Measurements from ENCODE around the gene AP1S3.
"Not testable (repeated sequence)": the region's sequence is repeated elsewhere in the genome, so short reads cannot be mapped to it uniquely, and the experiment has no call there.

AP1S3 gene

DNA sequence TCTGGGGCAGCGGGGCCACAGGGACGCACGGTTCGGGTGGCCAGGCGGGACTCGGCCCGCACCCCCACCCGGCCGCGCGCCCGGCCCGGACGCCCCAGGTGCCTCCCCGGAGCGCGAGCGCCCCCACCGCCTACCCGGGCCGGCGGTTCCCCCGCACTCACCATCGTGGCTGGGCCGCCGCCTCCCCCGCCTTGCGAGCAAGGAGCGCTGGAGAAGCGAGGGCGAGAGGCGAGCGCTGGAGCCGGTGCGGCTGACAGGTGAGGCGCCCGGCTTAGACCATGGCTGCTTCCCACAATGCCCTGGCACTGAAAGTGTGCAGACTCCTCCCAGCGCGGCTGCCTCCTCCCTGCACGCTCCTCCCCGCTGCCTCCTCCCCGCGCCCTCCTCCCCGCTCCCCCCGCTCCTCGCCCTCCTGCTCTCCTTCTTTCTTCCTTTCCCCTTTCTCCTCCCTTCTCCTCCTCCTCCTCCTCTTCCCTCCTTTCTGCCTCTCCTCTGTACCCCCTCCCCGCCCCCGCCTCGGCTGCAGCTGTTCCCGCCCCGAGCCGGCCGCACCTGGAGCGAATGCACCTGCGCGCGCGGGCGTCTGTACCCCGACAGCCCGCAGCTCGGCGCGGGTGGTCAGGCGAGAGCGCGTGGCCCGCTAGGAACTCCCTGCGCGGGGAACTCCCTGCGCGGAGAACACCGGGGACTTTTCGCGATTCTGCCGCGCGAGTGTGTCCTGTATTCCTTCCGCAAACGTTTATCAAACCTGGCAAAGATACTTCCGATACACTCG, at the start of gene AP1S3:
TSS of gene AP1S3 (minus strand) at position 296 of the 775 bp plus-strand sequence. CDS start at position 164, 132 bp downstream.
- Mint-ChIP-seq H3K4me1 (peaks cover 13% of the 10 kb centered on the region), H3K27me3 (peaks cover 12% of the 10 kb centered on the region), H3K4me3 (peak within 1 kb of the TSS; percentile 91 to 92), H3K27ac (peak within 1 kb of the TSS; percentile 54 to 88), H3K9me3 (no peaks in the 10 kb centered on the region)
- peak; percentile 66 to 71 for DNase-seq
- ATAC-seq = peak; percentile 93

DNA sequence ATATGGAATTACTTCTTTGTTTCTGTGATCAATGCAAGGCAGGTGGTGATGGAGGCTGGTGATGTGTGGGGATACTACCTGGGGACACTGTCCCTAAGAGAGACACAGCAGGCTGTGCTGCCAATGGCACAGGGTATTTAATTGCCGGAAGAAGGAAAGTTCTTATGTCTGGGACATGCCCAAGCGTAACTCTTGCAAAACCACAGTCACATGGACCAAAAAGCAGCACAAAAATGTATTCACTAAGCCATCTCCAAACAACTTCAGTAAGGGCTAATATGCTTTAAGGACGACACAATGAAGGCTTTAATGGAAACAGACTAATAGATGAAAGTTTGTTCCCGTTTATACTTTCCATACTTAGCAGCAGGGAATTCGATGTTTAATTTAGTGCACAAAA, 49.7 kb upstream of the AP1S3 start:
- ATAC-seq (no peak), DNase-seq (no peak)
- H3K4me3 Mint-ChIP-seq = no peak overlapping the region
- peaks cover 0 to 7% of the 10 kb centered on the region in 2 donors for H3K9me3 Mint-ChIP-seq
- H3K27me3 Mint-ChIP-seq = no peaks in the 10 kb centered on the region
- peak overlapping the region in 1 of 2 donors; percentile 2 for H3K27ac Mint-ChIP-seq
- no peaks in the 10 kb centered on the region for H3K4me1 Mint-ChIP-seq

DNA sequence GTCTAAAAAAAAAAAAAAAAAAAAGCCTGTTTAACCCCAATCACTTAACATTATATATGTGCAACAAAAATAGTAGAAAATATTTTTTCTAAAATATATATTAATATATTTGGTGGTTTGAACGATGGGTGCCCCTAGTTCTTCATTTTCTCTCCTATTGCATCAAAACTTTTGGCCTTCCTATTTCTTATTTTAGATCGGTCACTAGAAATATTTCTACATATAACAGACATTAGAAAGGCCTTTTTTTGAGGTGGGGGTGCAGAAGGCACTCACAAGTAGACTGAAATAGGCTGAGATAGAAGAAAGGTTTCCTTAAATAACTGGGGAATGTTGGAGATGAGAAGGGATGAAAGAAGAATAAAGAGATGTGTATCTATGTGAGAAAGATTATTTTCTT, 49.3 kb upstream of the AP1S3 start:
- Mint-ChIP-seq H3K27me3 (no peaks in the 10 kb centered on the region), H3K4me3 (no peak overlapping the region), H3K4me1 (no peaks in the 10 kb centered on the region), H3K9me3 (peaks cover 0 to 7% of the 10 kb centered on the region in 2 donors), H3K27ac (peak overlapping the region in 1 of 2 donors; percentile 2)
- DNase-seq = no peak
- ATAC-seq = no peak

DNA sequence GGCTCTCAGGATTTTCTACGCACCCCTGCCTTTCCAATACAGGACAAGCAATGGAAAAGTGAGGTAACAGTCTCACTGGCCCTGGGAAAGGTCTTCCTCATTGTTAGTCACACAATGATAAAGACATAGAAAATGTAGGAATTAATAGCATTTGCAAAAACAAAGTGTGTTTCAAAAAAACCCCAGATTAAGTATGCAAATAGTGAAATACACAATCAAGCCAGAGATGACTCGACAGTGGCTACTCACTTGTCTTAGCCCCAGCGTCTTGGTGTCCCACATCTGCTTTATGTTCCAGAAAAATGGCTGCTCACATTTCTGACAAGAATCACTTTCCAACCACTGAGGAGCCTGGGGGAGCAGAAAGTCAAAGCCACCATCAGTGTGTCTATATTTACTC, 47.0 kb upstream of the AP1S3 start:
- no peak overlapping the region for H3K27ac Mint-ChIP-seq
- H3K4me1 Mint-ChIP-seq = no peaks in the 10 kb centered on the region

DNA sequence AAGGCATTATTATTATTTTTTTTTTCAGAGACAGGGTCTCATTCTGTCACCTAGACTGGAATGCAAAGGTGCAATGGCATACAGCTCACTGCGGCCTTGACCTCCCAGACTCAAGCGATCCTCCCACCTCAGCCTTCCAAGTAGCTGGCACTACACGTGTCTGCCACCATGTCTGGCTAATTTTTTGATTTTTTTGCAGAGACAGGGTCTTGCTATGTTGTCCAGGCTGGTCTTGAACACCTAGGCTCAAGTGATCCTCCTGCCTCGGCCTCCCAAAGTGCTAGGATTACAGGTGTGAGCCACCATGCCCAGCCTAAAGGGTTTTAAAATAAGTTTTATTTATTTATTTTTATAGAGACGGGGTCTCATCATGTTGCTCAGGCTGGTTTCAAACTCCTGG, 45.3 kb upstream of the AP1S3 start:
- Mint-ChIP-seq H3K4me1 (no peaks in the 10 kb centered on the region), H3K27ac (no peak overlapping the region), H3K27me3 (no peaks in the 10 kb centered on the region), H3K9me3 (no peaks in the 10 kb centered on the region), H3K4me3 (no peak overlapping the region)
- DNase-seq = no peak
- no peak for ATAC-seq

More for the DNA sequence above, 47.0 kb upstream of the AP1S3 start:
- peaks cover 0 to 3% of the 10 kb centered on the region in 2 donors for H3K9me3 Mint-ChIP-seq
- ATAC-seq (peak; percentile 57), DNase-seq (no peak)
- H3K4me3 Mint-ChIP-seq = no peak overlapping the region
- H3K27me3 Mint-ChIP-seq = no peaks in the 10 kb centered on the region

DNA sequence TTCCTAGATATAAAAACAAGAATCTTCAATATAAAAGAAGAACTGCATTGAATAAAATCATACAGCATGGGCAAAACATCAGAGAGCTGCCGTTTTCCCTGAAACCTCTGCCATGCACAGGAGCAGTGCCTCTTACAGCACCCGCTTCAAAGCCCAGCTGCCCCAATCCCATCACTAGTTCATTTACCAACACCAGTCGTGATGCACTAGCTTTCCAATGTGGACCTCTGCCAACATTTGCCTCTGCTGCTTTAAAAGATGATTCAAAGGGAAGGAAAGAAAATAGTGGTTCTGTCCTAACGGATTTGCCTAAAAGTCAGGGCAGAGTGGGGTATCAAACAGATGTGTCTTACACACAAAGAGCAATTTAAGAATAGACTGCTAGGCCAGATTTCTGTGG, 43.4 kb upstream of the AP1S3 start:
- Mint-ChIP-seq H3K4me3 (no peak overlapping the region), H3K4me1 (no peaks in the 10 kb centered on the region), H3K27ac (no peak overlapping the region), H3K9me3 (no peaks in the 10 kb centered on the region), H3K27me3 (no peaks in the 10 kb centered on the region)
- ATAC-seq (no peak), DNase-seq (no peak)

DNA sequence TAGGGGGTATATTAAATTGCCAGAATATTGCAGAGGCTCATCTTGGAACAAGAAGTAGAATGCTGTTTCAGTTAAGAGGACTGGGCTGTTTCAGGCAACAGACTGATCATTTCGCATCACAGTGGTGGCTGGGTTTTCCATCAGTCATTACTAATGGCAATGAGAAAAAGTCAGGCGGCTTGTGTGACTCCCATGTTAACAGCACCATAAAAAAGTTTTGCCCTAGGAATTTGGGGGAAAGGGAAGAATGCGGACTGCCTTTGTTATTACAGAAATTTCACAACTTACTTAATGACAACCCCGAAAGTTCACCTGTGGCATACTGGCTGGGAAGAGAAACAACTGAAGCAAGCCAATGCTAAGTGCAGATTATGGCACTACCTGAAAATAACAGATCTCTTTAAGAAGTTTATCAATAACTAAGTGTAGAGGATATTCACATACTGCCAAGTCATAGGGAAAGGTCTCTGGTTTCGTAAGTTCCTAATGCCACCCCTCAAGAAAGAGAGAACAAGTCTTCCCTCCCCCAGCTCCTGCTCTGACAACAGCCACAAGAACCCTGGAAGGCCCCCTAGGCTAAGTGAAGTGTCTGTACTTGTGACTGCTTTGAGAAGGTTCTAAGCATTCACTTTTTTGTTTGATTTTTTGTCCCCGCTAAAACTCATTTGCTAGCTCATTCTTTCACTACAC, 40.5 kb upstream of the AP1S3 start:
- Mint-ChIP-seq H3K4me1 (no peaks in the 10 kb centered on the region), H3K27ac (no peak overlapping the region), H3K9me3 (no peaks in the 10 kb centered on the region), H3K27me3 (no peaks in the 10 kb centered on the region), H3K4me3 (no peak overlapping the region)
- DNase-seq (no peak), ATAC-seq (no peak)

DNA sequence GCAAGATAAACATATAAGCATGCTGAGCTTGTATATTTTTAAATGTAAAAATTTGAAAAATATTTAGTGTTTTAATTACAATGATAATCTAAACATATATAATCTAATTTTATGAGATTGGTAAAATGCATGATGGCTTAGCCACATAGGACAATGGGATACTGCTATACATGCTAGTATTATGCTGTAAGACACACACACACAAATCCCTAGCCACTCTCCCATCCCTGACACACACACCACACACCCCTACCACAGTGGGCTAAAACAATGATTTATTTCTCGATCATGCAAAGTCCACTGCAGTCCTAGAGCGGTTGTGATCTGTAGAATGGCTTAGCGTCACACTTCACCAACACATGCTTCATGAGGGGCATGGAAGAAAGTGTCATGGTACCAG, 36.3 kb upstream of the AP1S3 start:
- Mint-ChIP-seq H3K4me1 (no peaks in the 10 kb centered on the region), H3K27ac (no peak overlapping the region), H3K9me3 (no peaks in the 10 kb centered on the region), H3K4me3 (no peak overlapping the region), H3K27me3 (no peaks in the 10 kb centered on the region)
- no peak for DNase-seq
- ATAC-seq = no peak

DNA sequence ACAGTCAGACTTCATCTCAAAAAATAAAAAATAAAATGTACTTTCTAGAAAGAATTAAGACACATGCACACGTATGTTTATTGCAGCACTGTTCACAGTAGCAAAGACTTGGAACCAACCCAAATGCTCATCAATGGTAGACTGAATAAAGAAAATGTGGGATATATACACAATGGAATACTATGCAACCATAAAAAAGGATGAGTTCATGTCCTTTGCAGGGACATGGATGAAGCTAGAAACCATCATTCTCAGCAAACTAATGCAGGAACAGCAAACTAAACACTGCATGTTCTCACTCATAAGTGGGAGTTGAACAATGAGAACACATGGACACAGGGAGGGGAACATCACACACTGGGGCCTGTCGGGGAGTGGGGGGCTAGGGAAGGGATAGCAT, 35.4 kb upstream of the AP1S3 start:
- not testable (repeated sequence) for H3K27ac Mint-ChIP-seq, H3K4me3 Mint-ChIP-seq, H3K9me3 Mint-ChIP-seq, H3K4me1 Mint-ChIP-seq, ATAC-seq, DNase-seq, H3K27me3 Mint-ChIP-seq

DNA sequence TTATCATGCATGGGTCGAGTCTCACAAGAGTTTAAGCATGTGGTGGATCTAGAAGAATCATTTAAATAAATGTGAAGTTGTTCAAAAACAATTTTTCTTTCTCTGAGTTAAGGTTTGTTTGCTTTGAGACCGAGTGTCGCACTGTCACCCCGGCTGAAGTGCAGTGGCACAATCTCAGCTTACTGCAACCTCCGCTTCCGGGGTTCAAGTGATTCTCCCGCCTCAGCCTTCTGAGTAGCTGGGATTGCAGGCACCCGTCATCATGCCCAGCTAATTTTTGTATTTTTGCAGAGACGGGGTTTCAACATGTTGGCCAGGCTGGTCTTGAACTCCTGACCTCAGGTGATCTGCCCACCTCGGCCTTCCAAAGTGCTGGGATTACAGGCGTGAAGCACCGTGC, 34.3 kb upstream of the AP1S3 start:
- H3K27ac Mint-ChIP-seq, ATAC-seq, H3K9me3 Mint-ChIP-seq, H3K27me3 Mint-ChIP-seq, H3K4me1 Mint-ChIP-seq, H3K4me3 Mint-ChIP-seq, DNase-seq: not testable (repeated sequence)

DNA sequence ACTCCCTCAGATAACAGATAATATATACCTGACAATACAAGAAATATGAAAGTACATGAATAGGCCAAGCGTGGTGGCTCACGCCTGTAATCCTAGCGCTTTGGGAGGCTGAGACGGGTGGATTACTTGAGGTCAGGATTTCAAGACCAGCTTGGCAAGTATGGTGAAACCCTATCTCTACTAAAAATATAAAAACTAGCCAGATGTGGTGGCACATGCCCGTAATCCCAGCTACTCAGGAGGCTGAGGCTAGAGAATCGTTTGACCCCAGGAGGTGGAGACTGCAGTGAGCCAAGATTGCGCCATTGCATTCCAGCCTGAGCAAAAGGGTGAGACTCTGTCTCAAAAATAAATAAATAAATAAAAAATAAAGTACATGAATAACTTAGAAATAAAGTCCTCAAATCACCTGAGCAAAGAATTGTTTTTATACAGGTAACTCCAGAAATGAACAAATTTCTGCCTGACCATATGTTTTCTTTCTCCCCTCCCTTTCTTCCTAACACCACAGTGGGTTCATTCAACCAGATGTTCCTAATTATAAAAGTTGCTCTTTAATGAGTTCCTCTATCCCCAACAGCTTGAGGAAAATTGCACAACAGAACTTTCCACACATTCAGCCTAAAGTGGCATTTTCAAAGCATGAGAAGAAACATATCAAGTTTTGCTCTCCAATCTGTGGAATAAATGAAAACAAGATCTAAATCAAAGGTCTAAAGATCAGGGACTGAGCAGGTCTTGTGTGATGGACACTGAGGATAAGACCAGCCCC, 33.6 kb upstream of the AP1S3 start:
- Mint-ChIP-seq H3K4me3 (no peak overlapping the region), H3K27me3 (no peaks in the 10 kb centered on the region), H3K4me1 (peaks cover 7% of the 10 kb centered on the region), H3K9me3 (no peaks in the 10 kb centered on the region), H3K27ac (no peak overlapping the region)
- ATAC-seq = no peak
- DNase-seq = no peak

DNA sequence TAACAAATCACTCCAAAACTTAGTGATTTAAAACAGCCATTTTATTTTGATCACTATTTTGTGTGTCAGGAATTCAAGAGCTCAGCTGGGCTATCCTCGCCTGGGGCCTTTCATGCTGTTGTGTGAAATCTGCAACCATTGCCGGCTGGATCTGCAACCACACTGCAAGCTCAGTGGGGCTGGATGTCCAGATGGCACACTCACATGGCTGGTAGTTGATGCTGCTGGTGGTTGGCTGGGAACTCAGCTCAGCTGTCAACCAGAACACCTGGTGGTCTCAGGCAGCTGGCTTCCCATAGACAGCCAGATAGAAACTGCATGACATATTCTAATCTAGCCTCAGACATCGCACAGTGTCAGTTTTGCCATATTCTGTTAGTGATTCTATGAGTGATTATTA, 30.6 kb upstream of the AP1S3 start:
- no peaks in the 10 kb centered on the region for H3K9me3 Mint-ChIP-seq
- ATAC-seq (no peak), DNase-seq (no peak)
- no peaks in the 10 kb centered on the region for H3K27me3 Mint-ChIP-seq
- H3K27ac Mint-ChIP-seq = no peak overlapping the region
- peaks cover 24% of the 10 kb centered on the region for H3K4me1 Mint-ChIP-seq
- H3K4me3 Mint-ChIP-seq = no peak overlapping the region

DNA sequence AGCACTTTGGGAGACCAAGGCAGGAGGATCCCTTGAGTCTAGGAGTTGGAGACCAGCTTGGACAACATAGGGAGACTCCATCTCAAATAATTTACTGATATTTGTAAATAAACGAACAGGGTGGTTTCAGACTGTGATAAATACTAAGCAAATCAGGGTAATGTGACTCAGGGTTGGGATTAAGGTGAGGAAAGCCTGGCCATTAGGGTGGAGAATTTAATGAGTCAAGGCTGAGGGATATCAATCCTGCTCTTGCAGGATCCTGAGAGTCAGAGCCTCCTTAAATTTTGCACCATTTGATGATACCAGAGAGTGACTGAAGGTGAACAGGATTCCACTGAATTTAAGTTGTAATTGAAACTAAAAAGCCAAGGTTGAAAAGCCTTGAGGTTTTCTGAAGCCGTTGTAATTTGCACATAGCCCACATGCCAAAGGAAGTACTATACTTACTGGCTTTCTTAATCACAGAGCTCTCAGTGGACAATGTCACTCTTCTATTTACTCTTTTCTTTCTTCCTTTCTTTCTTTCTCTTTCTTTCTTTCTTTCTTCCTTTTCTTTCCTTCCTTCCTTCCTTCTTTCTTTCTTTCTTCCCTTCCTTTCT, 28.6 kb upstream of the AP1S3 start:
- ATAC-seq (peak; percentile 68), DNase-seq (no peak)
- peaks cover 24% of the 10 kb centered on the region for H3K4me1 Mint-ChIP-seq
- H3K4me3 Mint-ChIP-seq = no peak overlapping the region
- no peaks in the 10 kb centered on the region for H3K9me3 Mint-ChIP-seq
- H3K27ac Mint-ChIP-seq = peak overlapping the region in 1 of 2 donors; percentile 82
- H3K27me3 Mint-ChIP-seq = no peaks in the 10 kb centered on the region

DNA sequence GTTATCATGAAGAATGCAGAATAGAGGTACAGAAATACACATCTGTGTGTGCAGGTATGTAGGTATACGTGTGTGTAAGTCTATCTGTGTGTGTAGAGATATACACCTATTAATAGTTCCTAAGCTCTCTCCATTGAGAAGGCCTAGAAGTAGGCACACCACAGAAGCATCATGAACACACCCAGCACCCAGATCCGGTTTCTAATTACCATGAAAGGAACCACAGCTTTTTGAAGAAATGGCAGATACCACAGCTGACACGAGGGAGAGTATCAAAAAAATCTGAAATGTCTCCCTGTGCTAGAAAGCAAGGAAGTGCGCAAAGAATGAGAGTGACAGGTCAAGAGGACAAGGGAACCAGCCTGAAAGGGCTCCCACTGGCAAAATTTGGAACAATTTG, 27.7 kb upstream of the AP1S3 start:
- H3K27me3 Mint-ChIP-seq = no peaks in the 10 kb centered on the region
- ATAC-seq = peak; percentile 58
- H3K27ac Mint-ChIP-seq = no peak overlapping the region
- peaks cover 24% of the 10 kb centered on the region for H3K4me1 Mint-ChIP-seq
- no peak for DNase-seq
- H3K9me3 Mint-ChIP-seq = no peaks in the 10 kb centered on the region
- H3K4me3 Mint-ChIP-seq = no peak overlapping the region

DNA sequence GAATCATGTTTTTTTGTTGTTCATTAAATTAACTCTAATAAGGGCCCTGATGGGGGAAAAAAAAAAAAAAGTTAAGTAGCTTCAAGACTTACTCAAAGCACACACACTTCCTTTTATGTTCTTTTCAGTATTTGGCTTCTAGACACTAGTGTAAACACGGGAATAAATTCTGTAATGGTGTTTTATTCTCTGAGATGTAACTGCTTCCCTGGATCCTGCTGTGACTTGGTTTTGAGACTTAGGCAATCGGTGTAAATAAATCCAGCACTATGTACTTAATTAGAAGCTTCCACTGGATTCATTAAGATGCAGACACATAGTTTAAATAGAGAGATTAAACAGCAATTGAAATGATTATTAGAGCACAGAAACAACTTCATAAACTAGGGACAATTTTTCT, 26.1 kb upstream of the AP1S3 start:
- Mint-ChIP-seq H3K27me3 (no peaks in the 10 kb centered on the region), H3K4me1 (peaks cover 24% of the 10 kb centered on the region), H3K27ac (no peak overlapping the region), H3K9me3 (no peaks in the 10 kb centered on the region), H3K4me3 (no peak overlapping the region)
- no peak for DNase-seq
- ATAC-seq = no peak
